ENCODE results near the gene CTIF.

CTIF gene

GRCh38 chr18:48682768-48683167 is 143.9 kb downstream of the CTIF start:
- no peak for DNase-seq (ENCODE audit: low read depth in 2 of 2)

GRCh38 chr18:48683197-48683596 is 144.4 kb downstream of the CTIF start:
- no peak for DNase-seq (ENCODE audit: low read depth in 2 of 2)

GRCh38 chr18:48683661-48684060 is 144.8 kb downstream of the CTIF start:
- no peak for DNase-seq (ENCODE audit: low read depth in 2 of 2)

GRCh38 chr18:48687346-48688042 is 148.7 kb downstream of the CTIF start:
- no peak for DNase-seq (ENCODE audit: low read depth in 2 of 2)

GRCh38 chr18:48688961-48689360 is 150.1 kb downstream of the CTIF start:
- DNase-seq (ENCODE audit: low read depth in 2 of 2), result no peak

- DNase-seq (ENCODE audit: low read depth in 2 of 2), result no peak
Measured at GRCh38 chr18:48689548-48689947, 150.7 kb downstream of the CTIF start.

GRCh38 chr18:48690494-48690893 is 151.7 kb downstream of the CTIF start:
- DNase-seq (ENCODE audit: low read depth in 2 of 2), result no peak

GRCh38 chr18:48693006-48693405 is 154.2 kb downstream of the CTIF start:
- DNase-seq (ENCODE audit: low read depth in 2 of 2), result no peak

GRCh38 chr18:48693625-48694262 is 154.9 kb downstream of the CTIF start:
- no peak for DNase-seq (ENCODE audit: low read depth in 2 of 2)

- no peak for DNase-seq (ENCODE audit: low read depth in 2 of 2)
Measured at GRCh38 chr18:48694295-48694694, 155.5 kb downstream of the CTIF start.

GRCh38 chr18:48695671-48696070 is 156.8 kb downstream of the CTIF start:
- no peak for DNase-seq (ENCODE audit: low read depth in 2 of 2)

- DNase-seq (ENCODE audit: low read depth in 2 of 2), result no peak
Measured at GRCh38 chr18:48696218-48696617, 157.4 kb downstream of the CTIF start.

GRCh38 chr18:48697441-48697840 is 158.6 kb downstream of the CTIF start:
- DNase-seq (ENCODE audit: low read depth in 2 of 2), result no peak

- no peak for DNase-seq (ENCODE audit: low read depth in 2 of 2)
Measured at GRCh38 chr18:48698707-48699106, 159.9 kb downstream of the CTIF start.

- DNase-seq (ENCODE audit: low read depth in 2 of 2), result no peak
Measured at GRCh38 chr18:48699761-48700160, 160.9 kb downstream of the CTIF start.

- DNase-seq (ENCODE audit: low read depth in 2 of 2), result no peak
Measured at GRCh38 chr18:48700446-48700845, 161.6 kb downstream of the CTIF start.

GRCh38 chr18:48702346-48703027 is 163.7 kb downstream of the CTIF start:
- no peak for DNase-seq (ENCODE audit: low read depth in 2 of 2)

GRCh38 chr18:48703028-48703386 is 164.2 kb downstream of the CTIF start:
- DNase-seq (ENCODE audit: low read depth in 2 of 2), result no peak

- no peak for DNase-seq (ENCODE audit: low read depth in 2 of 2)
Measured at GRCh38 chr18:48703418-48703817, 164.6 kb downstream of the CTIF start.

GRCh38 chr18:48705043-48705442 is 166.2 kb downstream of the CTIF start:
- DNase-seq (ENCODE audit: low read depth in 2 of 2), result no peak

GRCh38 chr18:48705531-48705930 is 166.7 kb downstream of the CTIF start:
- no peak for DNase-seq (ENCODE audit: low read depth in 2 of 2)

- no peak for DNase-seq (ENCODE audit: low read depth in 2 of 2)
Measured at GRCh38 chr18:48706731-48707130, 167.9 kb downstream of the CTIF start.

- DNase-seq (ENCODE audit: low read depth in 2 of 2), result no peak
Measured at GRCh38 chr18:48707636-48708296, 168.9 kb downstream of the CTIF start.
